GM12878 (cell line): ENCODE data around the gene CAMTA1. TPM values are rescaled to one million over a fixed set of nuclear protein-coding genes. Genes with fewer than 3 reads are reported as not detected.

Experiments
- ATAC-seq: fragments of 200-7000 bp; cut with Tn5 transposase; 3 replicates; pipeline ENCODE4 v1.9.1; 2020; ENCODE audit warnings: mild to moderate bottlenecking, moderate library complexity
- BruUV-seq: library from RNA; stranded (reverse); fragments of 400-500 nt; replicated peaks from 2 replicates; lab custom pipeline; 2021; lab: Mats Ljungman, UMichigan
- CTCF ChIA-PET: fragments of 300-600 bp; sonication (Branson Sonifier 250); formaldehyde crosslinking; extraction: SDS; loops from one replicate; lab custom pipeline; 2021; ENCODE audit warnings: inconsistent platforms; lab: Yijun Ruan, JAX
- POLR2A ChIA-PET: fragments of 350-600 bp; formaldehyde crosslinking; extraction: SDS; loops from one replicate; lab custom pipeline; 2021; ENCODE audit warnings: inconsistent platforms; lab: Charles Lee
- RAD21 ChIA-PET: fragments of 300-600 bp; sonication (Branson Sonifier 250); formaldehyde crosslinking; loops from one replicate; lab custom pipeline; 2023; ENCODE audit warnings: antibody characterized with exemption; ENCODE audit not compliant: unreplicated experiment; lab: Charles Lee
- SMC1A ChIA-PET: fragments of 300-600 bp; sonication (Branson Sonifier 250); formaldehyde crosslinking; loops from one replicate; lab custom pipeline; 2023; ENCODE audit not compliant: unreplicated experiment, uncharacterized antibody; lab: Charles Lee
- DNase-seq: peaks from one replicate; pipeline ENCODE4 v3.0.0-alpha.2; 2011; ENCODE audit warnings: low read depth, low spot score
- FAIRE-seq: peaks from 3 replicates; lab custom pipeline; 2011; peaks lifted over from hg19 to GRCh38; lab: Jason Lieb, UNC
- H2AFZ ChIP-seq: 2 replicates; pipeline ENCODE4 v1.6.0; 2011; ENCODE audit warnings: low read depth, low read length, control low read depth; ENCODE audit not compliant: control insufficient read depth
- H3K27ac ChIP-seq: 2 replicates; pipeline ENCODE4 v1.5.1; 2011; ENCODE audit warnings: control low read depth; ENCODE audit not compliant: control insufficient read depth, insufficient read depth
- H3K27me3 ChIP-seq, 2 experiments: replicated peaks in 1 of 2; 2 replicates each; pipeline versions ENCODE4 v1.6.0 to v1.6.1; 2011; ENCODE audit warnings: low read length in 1 of 2; ENCODE audit not compliant: control insufficient read depth in 2 of 2, insufficient read depth in 2 of 2
- H3K36me3 ChIP-seq, 2 experiments: 2 replicates each; pipeline ENCODE4 v1.5.1; 2011; ENCODE audit warnings: low read length in 1 of 2; ENCODE audit not compliant: control insufficient read depth in 2 of 2, insufficient read depth in 2 of 2
- H3K4me1 ChIP-seq: 2 replicates; pipeline ENCODE4 v1.6.1; 2011; ENCODE audit warnings: mild to moderate bottlenecking, low read length, moderate library complexity, mixed read lengths; ENCODE audit not compliant: control insufficient read depth, insufficient read depth
- H3K4me2 ChIP-seq: 2 replicates; pipeline ENCODE4 v1.6.0; 2011; ENCODE audit warnings: control low read depth; ENCODE audit not compliant: control insufficient read depth, insufficient read depth
- H3K4me3 ChIP-seq: fragments of 200-600 bp; sonication (generic); 2 replicates; pipeline ENCODE4 v1.5.1; 2016
- H3K79me2 ChIP-seq: 2 replicates; pipeline ENCODE4 v1.6.0; 2011; ENCODE audit warnings: low read length; ENCODE audit not compliant: control insufficient read depth, insufficient read depth
- H3K9ac ChIP-seq: 2 replicates; pipeline ENCODE4 v1.8.0; 2011; ENCODE audit warnings: low read length, control low read depth, mixed read lengths; ENCODE audit not compliant: control insufficient read depth, insufficient read depth
- H3K9me3 ChIP-seq: replicated peaks from 3 replicates; pipeline ENCODE4 v1.5.1; 2011; ENCODE audit warnings: mild to moderate bottlenecking, low read length; ENCODE audit not compliant: control insufficient read depth, insufficient read depth
- H4K20me1 ChIP-seq: 2 replicates; pipeline ENCODE4 v1.6.0; 2011; ENCODE audit not compliant: control insufficient read depth, insufficient read depth
- BACH1 ChIP-seq: fragments of 450-650 bp; IDR thresholded peaks from 2 replicates; pipeline ENCODE4 v1.6.1; 2017; ENCODE audit warnings: mild to moderate bottlenecking, borderline replicate concordance
- JUND ChIP-seq: IDR thresholded peaks from 2 replicates; pipeline ENCODE4 v1.6.1; 2012; ENCODE audit warnings: low read depth, mild to moderate bottlenecking, low read length, improper control_type of control experiment, moderate library complexity
- MEF2B ChIP-seq: fragments of 450-650 bp; IDR thresholded peaks from 2 replicates; pipeline ENCODE4 v1.6.1; 2018; ENCODE audit warnings: mild to moderate bottlenecking, moderate library complexity; ENCODE audit not compliant: partially characterized antibody, poor library complexity, severe bottlenecking
- NFYA ChIP-seq: IDR thresholded peaks from 2 replicates; pipeline ENCODE4 v1.6.1; 2011; ENCODE audit warnings: low read depth, mild to moderate bottlenecking, low read length, improper control_type of control experiment, borderline replicate concordance
- PAX5 ChIP-seq: IDR thresholded peaks from 2 replicates; pipeline ENCODE4 v1.6.1; 2011; ENCODE audit warnings: low read depth, low read length, borderline replicate concordance
- PKNOX1 ChIP-seq: fragments of 450-650 bp; IDR thresholded peaks from 2 replicates; pipeline ENCODE4 v1.6.1; 2016; ENCODE audit warnings: mild to moderate bottlenecking
- POU2F2 ChIP-seq: IDR thresholded peaks from 3 replicates; pipeline ENCODE4 v1.6.1; 2011; ENCODE audit warnings: low read depth, mild to moderate bottlenecking, low read length, borderline replicate concordance
- RELA ChIP-seq: fragments of 450-650 bp; IDR thresholded peaks from 2 replicates; pipeline ENCODE4 v1.8.0; 2014; ENCODE audit warnings: borderline replicate concordance; ENCODE audit not compliant: partially characterized antibody
- REST ChIP-seq: IDR thresholded peaks from 2 replicates; pipeline ENCODE4 v1.6.1; 2012; ENCODE audit warnings: mild to moderate bottlenecking, low read depth, low read length
- STAT1 ChIP-seq: fragments of 450-650 bp; conservative IDR thresholded peaks from 2 replicates; pipeline ENCODE4 v1.6.1; 2014; ENCODE audit warnings: antibody characterized with exemption, mild to moderate bottlenecking
- STAT3 ChIP-seq: IDR thresholded peaks from 2 replicates; pipeline ENCODE4 v1.6.1; 2011; ENCODE audit warnings: low read depth, low read length, improper control_type of control experiment
- TARDBP ChIP-seq: IDR thresholded peaks from 2 replicates; pipeline ENCODE4 v1.6.1; 2016; ENCODE audit warnings: borderline replicate concordance
- TCF12 ChIP-seq: IDR thresholded peaks from 2 replicates; pipeline ENCODE4 v1.6.1; 2011; ENCODE audit warnings: low read depth, mild to moderate bottlenecking, low read length
- YBX1 ChIP-seq: fragments of 450-650 bp; IDR thresholded peaks from 2 replicates; pipeline ENCODE4 v1.6.1; 2016; ENCODE audit warnings: antibody characterized with exemption
- WGBS: methylation state at CpG from one replicate; pipeline ENCODE4 v1.1.6; 2016; ENCODE audit warnings: low lambda C conversion rate; ENCODE audit not compliant: insufficient replicate concordance, insufficient coverage; ENCODE audit errors: missing lambda C conversion rate; 5-methylcytosine and 5-hydroxymethylcytosine counted together
- in situ Hi-C: fragments of 300-500 bp; cut with MboI; formaldehyde crosslinking; loops from 9 replicates; pipeline ENCODE4 v1.14.3; 2018; ENCODE audit warnings: mixed read lengths
- intact Hi-C: fragments of 100-400 bp; cut with micrococcal nuclease; formaldehyde crosslinking; loops from one replicate; pipeline ENCODE4 v1.14.2; 2022; ENCODE audit not compliant: unreplicated experiment
- polyA plus RNA-seq, 11 experiments: library from polyadenylated mRNA; depleted of rRNA in 4 of 11; unstranded in 6 of 11; stranded (reverse) in 5 of 11; fragments of >200 nt; fragmentation: Nextera tagmentation in 4 of 11; fragmentation: Illumina TruSeq in 1 of 11; extraction: Ambion mirVana in 4 of 11; extraction: Trizol in 1 of 11; gene quantifications; 1 replicate in 1 of 11; 2 replicates in 10 of 11; pipeline versions ENCODE4 v1.2.1 to v1.2.3, GENCODE V29; 2011 to 2016; ENCODE audit warnings: inconsistent platforms in 2 of 11, missing spikeins in 2 of 11, low read depth in 1 of 11
- total RNA-seq, 4 experiments: library from RNA; depleted of rRNA in 3 of 4; stranded (reverse); fragments of >200 nt in 3 of 4; fragmentation: Illumina TruSeq in 1 of 4; extraction: Trizol in 1 of 4; gene quantifications; 2 replicates each; pipeline versions ENCODE4 v1.2.1 to v1.2.3, GENCODE V29; 2013 to 2021

The CAMTA1 gene
- total and polyA plus RNA-seq, 10 of the 15 experiments (the other 5 are each of a cell fraction or from before 2014, with no cell fraction given) = 37.7 to 148 (median 76.4) TPM

GRCh38 chr1:6888268-6888667 lies 103.0 kb downstream of the CAMTA1 start:
- POLR2A ChIA-PET = no interaction called here
- H3K36me3 ChIP-seq = peaks cover 1 to 2% of the 10 kb centered on the region in 2 experiments; a peak in 2 of 4 replicates
- H3K4me1 ChIP-seq = peaks cover 11% of the 10 kb centered on the region
- no peak overlapping the region for H3K4me2 ChIP-seq
- H3K27ac ChIP-seq = 0 out of 2 replicates have a peak overlapping the region, but pooled peaks have one; percentile 6
- no peak overlapping the region for H3K4me3 ChIP-seq
- TF ChIP-seq RELA (no peak), BACH1 (no peak), YBX1 (no peak), PAX5 (no peak), REST (no peak), STAT1 (no peak), NFYA (no peak), PKNOX1 (no peak), POU2F2 (no peak), MEF2B (no peak), JUND (no peak), TARDBP (no peak), TCF12 (no peak), STAT3 (no peak)
- FAIRE-seq = no peak
- DNase-seq = no peak
- 79% methylated on average over 3 of the region's 3 CpGs for WGBS
- no peaks in the 10 kb centered on the region for H3K79me2 ChIP-seq
- H2AFZ ChIP-seq = no peak overlapping the region
- H3K9ac ChIP-seq = no peak overlapping the region
- no peak for ATAC-seq
- CTCF ChIA-PET = interaction anchor here (0.9 to 4.9 kb wide), 12 partner anchors 8 to 310 kb away, joined by 3 to 63 read pairs (median 16); no protein-coding TSS in a partner anchor
- in situ Hi-C loops = no loop called here
- no peaks in the 10 kb centered on the region for H3K27me3 ChIP-seq
- SMC1A ChIA-PET = interaction anchor here (0.9 to 6.3 kb wide), 17 partner anchors 10 to 188 kb away, joined by 3 to 68 read pairs (median 4); no protein-coding TSS in a partner anchor
- RAD21 ChIA-PET = interaction anchor here (0.8 to 4.2 kb wide), 9 partner anchors 15 to 169 kb away, joined by 3 to 21 read pairs (median 5); partner anchors contain the start of gene CAMTA1
- no peaks in the 10 kb centered on the region for H3K9me3 ChIP-seq
- intact Hi-C loops = no loop called here
- BruUV-seq = no TSS peak
- no peaks in the 10 kb centered on the region for H4K20me1 ChIP-seq
